Liver (tissue), 9 donors: ENCODE measurements around the gene C1QL2. TPM values are rescaled to one million over a fixed set of nuclear protein-coding genes. Genes with fewer than 3 reads are reported as not detected.

Experiments
- DNase-seq: peaks from one replicate; pipeline ENCODE4 v3.0.0-alpha.2; 2017; ENCODE audit warnings: low spot score
- H3K27ac ChIP-seq, 2 donors: one replicate each; pipeline ENCODE4 v1.7.0; 2013; ENCODE audit warnings: inconsistent platforms in 2 of 2, low read length in 2 of 2, control low read depth in 1 of 2, low read depth in 1 of 2, mild to moderate bottlenecking in 1 of 2
- H3K27me3 ChIP-seq, 4 donors: one replicate each; pipeline versions ENCODE4 v1.6.1 to v1.7.0; 2013; ENCODE audit warnings: low read length in 3 of 4, inconsistent platforms in 1 of 4, mild to moderate bottlenecking in 1 of 4, moderate library complexity in 1 of 4; ENCODE audit not compliant: control insufficient read depth in 4 of 4, insufficient read depth in 4 of 4
- H3K36me3 ChIP-seq, 4 donors: one replicate each; pipeline versions ENCODE4 v1.6.1 to v1.7.0; 2013; ENCODE audit warnings: low read length in 3 of 4, mild to moderate bottlenecking in 3 of 4, low read depth in 1 of 4, moderate library complexity in 1 of 4; ENCODE audit not compliant: control insufficient read depth in 4 of 4, insufficient read depth in 3 of 4
- H3K4me1 ChIP-seq, 4 donors: one replicate each; pipeline versions ENCODE4 v1.6.1 to v1.7.0; 2013; ENCODE audit warnings: low read length in 3 of 4, mild to moderate bottlenecking in 3 of 4, moderate library complexity in 1 of 4; ENCODE audit not compliant: control insufficient read depth in 4 of 4, insufficient read depth in 4 of 4
- H3K4me3 ChIP-seq, 3 donors: one replicate each; pipeline versions ENCODE4 v1.6.1 to v1.7.0; 2013; ENCODE audit warnings: low read length in 3 of 3, control low read depth in 1 of 3, low read depth in 1 of 3, mild to moderate bottlenecking in 1 of 3
- H3K9ac ChIP-seq, 2 donors: one replicate each; pipeline ENCODE4 v1.7.0; 2013; ENCODE audit warnings: low read length in 2 of 2, mild to moderate bottlenecking in 2 of 2, moderate library complexity in 2 of 2, control low read depth in 1 of 2, low read depth in 1 of 2
- H3K9me3 ChIP-seq, 4 donors: one replicate each; pipeline versions ENCODE4 v1.6.1 to v1.7.0; 2013; ENCODE audit warnings: low read length in 3 of 4; ENCODE audit not compliant: control insufficient read depth in 4 of 4
- ATF3 ChIP-seq: IDR thresholded peaks from 2 replicates; pipeline ENCODE4 v1.6.1; 2016; ENCODE audit warnings: antibody characterized with exemption
- CTCF ChIP-seq: fragments of 150-350 bp; IDR thresholded peaks from 2 replicates; pipeline ENCODE4 v1.5.1; 2017; ENCODE audit warnings: improper control_type of control experiment, low read depth, low read length; ENCODE audit not compliant: missing input control
- EGR1 ChIP-seq, 2 donors: IDR thresholded peaks; 2 replicates each; pipeline ENCODE4 v1.6.1; 2016 to 2018; ENCODE audit warnings: antibody characterized with exemption in 2 of 2, low read depth in 2 of 2
- FOXA1 ChIP-seq: IDR thresholded peaks from 2 replicates; pipeline ENCODE4 v1.6.1; 2016; ENCODE audit warnings: antibody characterized with exemption
- FOXA2 ChIP-seq: IDR thresholded peaks from 2 replicates; pipeline ENCODE4 v1.6.1; 2016; ENCODE audit warnings: antibody characterized with exemption
- JUND ChIP-seq, 2 donors: IDR thresholded peaks; 2 replicates each; pipeline ENCODE4 v1.6.1; 2016; ENCODE audit warnings: antibody characterized with exemption in 2 of 2
- MAX ChIP-seq: IDR thresholded peaks from 2 replicates; pipeline ENCODE4 v1.6.1; 2016; ENCODE audit warnings: antibody characterized with exemption
- NR2F2 ChIP-seq: IDR thresholded peaks from 2 replicates; pipeline ENCODE4 v1.6.1; 2016; ENCODE audit warnings: antibody characterized with exemption
- REST ChIP-seq: IDR thresholded peaks from 2 replicates; pipeline ENCODE4 v1.6.1; 2016; ENCODE audit warnings: antibody characterized with exemption, mild to moderate bottlenecking
- RXRA ChIP-seq, 2 donors: IDR thresholded peaks; 2 replicates each; pipeline ENCODE4 v1.6.1; 2017 to 2018; ENCODE audit warnings: antibody characterized with exemption in 2 of 2, mild to moderate bottlenecking in 1 of 2
- TAF1 ChIP-seq: conservative IDR thresholded peaks from 2 replicates; pipeline ENCODE4 v1.6.1; 2016; ENCODE audit warnings: antibody characterized with exemption, mild to moderate bottlenecking
- YY1 ChIP-seq: IDR thresholded peaks from 2 replicates; pipeline ENCODE4 v1.6.1; 2016; ENCODE audit warnings: antibody characterized with exemption, mild to moderate bottlenecking
- ZBTB33 ChIP-seq: IDR thresholded peaks from 2 replicates; pipeline ENCODE4 v1.6.1; 2016; ENCODE audit warnings: antibody characterized with exemption
- WGBS: extraction: QIAGEN DNeasy Blood & Tissue Kit; methylation state at CpG from one replicate; pipeline ENCODE4 v1.1.7; 2013; 5-methylcytosine and 5-hydroxymethylcytosine counted together
- polyA plus RNA-seq, 2 donors: library from polyadenylated mRNA; stranded (reverse) in 1 of 2; unstranded in 1 of 2; fragments of 200-250 nt in 1 of 2; fragments of >200 nt in 1 of 2; fragmentation: Nextera tagmentation in 1 of 2; extraction: Ambion mirVana in 1 of 2; gene quantifications; one replicate each; pipeline versions ENCODE4 v1.2.1 to v1.2.3, GENCODE V29; 2013 to 2015
- total RNA-seq, 2 donors: library from RNA; depleted of rRNA; stranded (reverse); fragments of >200 nt; gene quantifications; one replicate each; pipeline ENCODE4 v1.2.3, GENCODE V29; 2014
- donor health status: healthy.
- donor health status: healthy.
- donor health status: healthy.
- donor health status: healthy.
- donor health status: healthy.

C1QL2 gene
- total and polyA plus RNA-seq, 4 donors = not detected

- no peak overlapping the region for H3K4me3 ChIP-seq
- no peak overlapping the region for H3K9ac ChIP-seq
- no peaks in the 10 kb centered on the region for H3K4me1 ChIP-seq
- DNase-seq = no peak
- no peaks in the 10 kb centered on the region for H3K36me3 ChIP-seq
- no peaks in the 10 kb centered on the region for H3K27me3 ChIP-seq
- no peak for TF ChIP-seq REST
- TF ChIP-seq CTCF = no peak
- no peak for TF ChIP-seq JUND (IDR thresholded peaks at IDR 0.05)
- no peak for TF ChIP-seq NR2F2
- no peak for TF ChIP-seq ATF3
- TF ChIP-seq MAX = no peak
- TF ChIP-seq TAF1 = no peak
- TF ChIP-seq EGR1 (IDR thresholded peaks at IDR 0.05; ENCODE audit: low read depth in 2 of 2) = no peak
- no peak for TF ChIP-seq FOXA1
- TF ChIP-seq ZBTB33 = no peak
- no peak for TF ChIP-seq RXRA (IDR thresholded peaks at IDR 0.05)
- TF ChIP-seq FOXA2 = no peak
- no peak for TF ChIP-seq YY1
- 95% methylated on average over 13 of the region's 13 CpGs for WGBS
- H3K27ac ChIP-seq = no peak overlapping the region
- H3K9me3 ChIP-seq = no peaks in the 10 kb centered on the region
Measured at GRCh38 chr2:119181791-119182445, 23.4 kb upstream of the C1QL2 start.

DNA sequence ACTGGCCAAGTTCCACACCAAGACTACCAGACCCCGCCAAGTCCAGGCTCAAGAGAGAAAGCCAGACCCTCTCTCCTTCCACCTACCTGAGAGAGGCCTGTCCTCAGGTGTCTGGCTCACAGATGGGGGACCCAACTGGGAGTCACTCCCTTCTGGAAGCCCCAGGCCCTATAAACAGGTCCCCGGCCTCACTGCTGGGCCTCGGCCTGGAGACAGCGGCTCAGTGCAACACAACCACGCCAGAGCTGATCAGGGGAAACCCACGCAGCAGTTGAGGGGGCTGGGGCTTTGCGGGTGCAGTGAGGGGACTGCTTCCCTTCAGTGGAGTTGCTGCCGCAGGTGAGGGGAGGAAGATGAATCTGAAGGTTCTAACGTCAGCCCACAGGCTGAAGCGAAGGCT lies 22.8 kb upstream of the C1QL2 start:
- no peak for TF ChIP-seq FOXA2
- TF ChIP-seq NR2F2 = no peak
- TF ChIP-seq YY1 = no peak
- no peak for TF ChIP-seq JUND (IDR thresholded peaks at IDR 0.05)
- no peak for TF ChIP-seq TAF1

More for the DNA sequence above, 22.8 kb upstream of the C1QL2 start:
- no peaks in the 10 kb centered on the region for H3K36me3 ChIP-seq
- DNase-seq = no peak
- no peak overlapping the region for H3K27ac ChIP-seq
- H3K9me3 ChIP-seq = no peaks in the 10 kb centered on the region
- 94% methylated on average over 10 of the region's 10 CpGs for WGBS
- H3K9ac ChIP-seq = no peak overlapping the region
- no peaks in the 10 kb centered on the region for H3K4me1 ChIP-seq
- no peaks in the 10 kb centered on the region for H3K27me3 ChIP-seq
- H3K4me3 ChIP-seq = no peak overlapping the region
